Osteoblast (primary cell): ENCODE measurements around the gene UBP1. TPM values are rescaled to one million over a fixed set of nuclear protein-coding genes. Genes with fewer than 3 reads are reported as not detected.
A peak's percentile ranks its signal among the peaks of the same experiment; 100 is the strongest.
"Not testable (repeated sequence)": the region's sequence is repeated elsewhere in the genome, so short reads cannot be mapped to it uniquely, and the experiment has no call there.

Experiments
- DNase-seq: peaks from one replicate; pipeline ENCODE4 v3.0.0; 2011; ENCODE audit warnings: low spot score, mixed read lengths; ENCODE audit not compliant: insufficient read length; ENCODE audit errors: missing footprints
- H2AFZ ChIP-seq: 2 replicates; pipeline ENCODE4 v1.6.0; 2011; ENCODE audit warnings: mild to moderate bottlenecking, low read length
- H3K27ac ChIP-seq: 2 replicates; pipeline ENCODE4 v1.5.1; 2011; ENCODE audit warnings: mild to moderate bottlenecking, low read depth, low read length, moderate library complexity
- H3K27me3 ChIP-seq: 2 replicates; pipeline ENCODE4 v1.6.0; 2012; ENCODE audit warnings: mild to moderate bottlenecking, control low read depth, inconsistent platforms, low read length, moderate library complexity; ENCODE audit not compliant: insufficient read depth
- H3K36me3 ChIP-seq: 2 replicates; pipeline ENCODE4 v1.5.1; 2011; ENCODE audit warnings: mild to moderate bottlenecking, low read length, control low read depth, moderate library complexity; ENCODE audit not compliant: insufficient read depth
- H3K4me1 ChIP-seq: 2 replicates; pipeline ENCODE4 v1.5.1; 2011; ENCODE audit warnings: mild to moderate bottlenecking, low read length, control low read depth, moderate library complexity; ENCODE audit not compliant: insufficient read depth
- H3K4me2 ChIP-seq: 2 replicates; pipeline ENCODE4 v1.6.0; 2011; ENCODE audit warnings: mild to moderate bottlenecking, low read length; ENCODE audit not compliant: insufficient read depth
- H3K4me3 ChIP-seq: fragments of 200-600 bp; sonication (generic); 3 replicates; pipeline ENCODE4 v1.5.1; 2012; ENCODE audit warnings: mild to moderate bottlenecking, low read length, inconsistent platforms; ENCODE audit not compliant: insufficient read depth
- H3K79me2 ChIP-seq: 2 replicates; pipeline ENCODE4 v1.6.0; 2012; ENCODE audit warnings: mild to moderate bottlenecking, low read length, control low read depth, inconsistent platforms; ENCODE audit not compliant: insufficient read depth
- H3K9me3 ChIP-seq: 2 replicates; pipeline ENCODE4 v1.5.1; 2011; ENCODE audit warnings: low read depth, low read length, control low read depth
- H4K20me1 ChIP-seq: 2 replicates; pipeline ENCODE4 v1.6.0; 2012; ENCODE audit warnings: mild to moderate bottlenecking, low read length, control low read depth; ENCODE audit not compliant: insufficient read depth
- CTCF ChIP-seq: IDR thresholded peaks from 2 replicates; pipeline ENCODE4 v1.5.1; 2011; ENCODE audit warnings: mild to moderate bottlenecking, low read depth, low read length, moderate library complexity; ENCODE audit errors: extremely low read depth
- total RNA-seq: library from RNA; depleted of rRNA; stranded (reverse); fragments of >200 nt; gene quantifications from 2 replicates; pipeline ENCODE4 v1.2.3, GENCODE V29; 2012

Gene UBP1
- total RNA-seq, 1 donor, result 77.4 TPM

DNA sequence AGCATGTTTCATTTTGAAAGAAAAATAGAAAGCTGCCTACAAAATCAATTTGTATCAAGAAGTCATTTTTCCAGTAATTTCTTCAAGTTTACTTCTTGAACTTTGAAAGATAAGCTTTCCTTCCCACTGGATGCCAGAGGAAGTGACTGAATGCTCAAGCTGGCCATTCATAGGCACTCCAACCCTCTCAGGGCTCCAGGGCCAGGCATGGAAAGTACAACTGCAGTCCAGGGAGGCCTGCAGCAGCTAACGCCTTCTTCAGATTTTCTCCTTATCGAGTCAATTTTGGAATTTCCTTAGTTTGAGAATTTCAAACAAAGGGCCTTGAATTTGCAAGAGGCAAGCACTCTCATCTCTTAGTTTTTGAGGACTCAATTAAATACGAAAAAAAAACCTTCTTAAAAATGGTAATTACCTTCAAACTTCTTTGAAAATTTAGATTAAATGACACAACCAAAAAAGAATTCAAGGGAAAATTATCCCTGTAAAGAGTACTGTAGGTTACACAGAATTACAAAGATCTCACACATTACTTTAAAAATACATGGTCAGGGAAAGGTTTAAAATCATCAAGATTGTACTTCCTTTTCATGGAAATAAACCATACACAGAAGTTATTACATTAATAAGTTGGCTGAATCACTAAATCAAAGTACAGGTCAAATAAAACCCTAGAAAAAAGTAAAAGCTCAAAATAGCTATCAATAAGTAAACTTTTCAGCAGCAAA is 2.5 kb downstream of the UBP1 start:
- peak overlapping the region; percentile 87 for H3K27ac ChIP-seq

GRCh38 chr3:33433843-33434242 is 6.4 kb downstream of the UBP1 start:
- peaks cover 90% of the 10 kb centered on the region for H4K20me1 ChIP-seq
- H3K4me2 ChIP-seq, result peak overlapping the region; percentile 43

More for the DNA sequence above, 2.5 kb downstream of the UBP1 start:
- no peaks in the 10 kb centered on the region for H3K36me3 ChIP-seq
- H4K20me1 ChIP-seq, result peaks cover 57% of the 10 kb centered on the region
- peak overlapping the region; percentile 92 for H3K4me3 ChIP-seq
- no peak for TF ChIP-seq CTCF
- no peaks in the 10 kb centered on the region for H3K27me3 ChIP-seq
- H3K4me1 ChIP-seq, result peaks cover 51% of the 10 kb centered on the region
- no peaks in the 10 kb centered on the region for H3K9me3 ChIP-seq
- peak overlapping the region; percentile 92 for H3K4me2 ChIP-seq
- H2AFZ ChIP-seq, result no peak overlapping the region
- peak; percentile 87 for DNase-seq
- peaks cover 65% of the 10 kb centered on the region for H3K79me2 ChIP-seq

GRCh38 chr3:33430571-33430970 is 9.6 kb downstream of the UBP1 start:
- Histone ChIP-seq H3K4me1 (peaks cover 48% of the 10 kb centered on the region), H3K36me3 (no peaks in the 10 kb centered on the region), H3K79me2 (peaks cover 93% of the 10 kb centered on the region), H3K27ac (no peak overlapping the region), H3K27me3 (no peaks in the 10 kb centered on the region), H3K4me3 (no peak overlapping the region), H3K4me2 (peak overlapping the region; percentile 19), H3K9me3 (no peaks in the 10 kb centered on the region), H2AFZ (no peak overlapping the region), H4K20me1 (peaks cover 85% of the 10 kb centered on the region)
- no peak for DNase-seq
- no peak for TF ChIP-seq CTCF

More at GRCh38 chr3:33433843-33434242, 6.4 kb downstream of the UBP1 start:
- no peak overlapping the region for H3K4me3 ChIP-seq
- no peak overlapping the region for H2AFZ ChIP-seq
- peaks cover 93% of the 10 kb centered on the region for H3K79me2 ChIP-seq
- H3K4me1 ChIP-seq, result peaks cover 66% of the 10 kb centered on the region
- no peak overlapping the region for H3K27ac ChIP-seq
- no peaks in the 10 kb centered on the region for H3K27me3 ChIP-seq
- DNase-seq, result no peak
- H3K36me3 ChIP-seq, result no peaks in the 10 kb centered on the region
- no peak for TF ChIP-seq CTCF
- no peaks in the 10 kb centered on the region for H3K9me3 ChIP-seq

GRCh38 chr3:33430061-33430460 is 10.1 kb downstream of the UBP1 start:
- Histone ChIP-seq H3K4me3 (no peak overlapping the region), H3K9me3 (no peaks in the 10 kb centered on the region), H4K20me1 (peaks cover 82% of the 10 kb centered on the region), H3K4me2 (peak overlapping the region; percentile 19), H3K79me2 (peaks cover 93% of the 10 kb centered on the region), H3K4me1 (peaks cover 43% of the 10 kb centered on the region), H3K27ac (no peak overlapping the region), H3K27me3 (no peaks in the 10 kb centered on the region), H2AFZ (no peak overlapping the region), H3K36me3 (peaks cover 2% of the 10 kb centered on the region)
- TF ChIP-seq CTCF, result no peak
- no peak for DNase-seq

DNA sequence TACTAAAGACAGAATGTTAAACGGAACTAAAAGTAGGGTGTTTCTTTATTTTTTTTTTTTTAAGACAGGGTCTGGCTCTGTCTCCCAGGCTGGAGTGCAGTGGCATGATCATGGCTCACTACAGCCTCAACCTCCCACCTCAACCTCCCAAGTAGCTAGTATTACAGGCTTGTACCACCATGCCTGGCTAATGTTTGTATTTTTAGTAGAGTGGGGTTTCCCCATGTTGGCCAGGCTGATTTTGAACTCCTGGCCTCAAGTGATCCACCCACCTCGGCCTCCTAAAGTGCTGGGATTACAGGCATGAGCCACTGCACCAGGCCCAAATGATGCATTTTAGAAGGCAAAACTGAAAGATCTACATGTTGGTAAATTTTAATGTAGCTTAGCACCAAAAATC is 10.9 kb downstream of the UBP1 start:
- not testable (repeated sequence) for H3K27me3 ChIP-seq, H3K4me2 ChIP-seq, DNase-seq

More for the DNA sequence above, 10.9 kb downstream of the UBP1 start:
- not testable (repeated sequence) for H3K36me3 ChIP-seq, H3K4me3 ChIP-seq, H3K9me3 ChIP-seq, H2AFZ ChIP-seq
- peak overlapping the region; percentile 5 for H3K27ac ChIP-seq
- H4K20me1 ChIP-seq, result peaks cover 83% of the 10 kb centered on the region
- H3K79me2 ChIP-seq, result peaks cover 93% of the 10 kb centered on the region
- peaks cover 37% of the 10 kb centered on the region for H3K4me1 ChIP-seq
